WTC11 (cell line): Measurements from ENCODE around the gene PARVG. TPM values are rescaled to one million over a fixed set of nuclear protein-coding genes. Genes with fewer than 3 reads are reported as not detected.

Source experiments
- ATAC-seq: fragments of 200-7000 bp; cut with Tn5 transposase; 2 replicates; pipeline ENCODE4 v1.10.0; 2021; ENCODE audit warnings: mild to moderate bottlenecking, moderate library complexity
- CTCF ChIA-PET: fragments of 300-600 bp; sonication (Branson Sonifier 250); formaldehyde crosslinking; loops from one replicate; lab custom pipeline; 2021; ENCODE audit warnings: antibody characterized with exemption; lab: Charles Lee
- POLR2A ChIA-PET: fragments of 350-600 bp; sonication (Branson Sonifier 250); formaldehyde crosslinking; loops from one replicate; lab custom pipeline; 2021; ENCODE audit warnings: antibody characterized with exemption; lab: Charles Lee
- DNase-seq: peaks from one replicate; pipeline ENCODE4 v3.0.0; 2021; ENCODE audit warnings: low spot score
- H3K27ac Mint-ChIP-seq: 2 replicates; pipeline ENCODE4 v1.8.0; 2021; ENCODE audit warnings: mixed read lengths
- H3K27me3 Mint-ChIP-seq: 2 replicates; pipeline ENCODE4 v1.8.0; 2021; ENCODE audit warnings: low read depth, mild to moderate bottlenecking, moderate library complexity, mixed read lengths
- H3K36me3 Mint-ChIP-seq: 2 replicates; pipeline ENCODE4 v1.8.0; 2021; ENCODE audit warnings: mixed read lengths
- H3K4me1 Mint-ChIP-seq: 2 replicates; pipeline ENCODE4 v1.8.0; 2022; ENCODE audit warnings: mixed read lengths
- H3K4me3 Mint-ChIP-seq: 2 replicates; pipeline ENCODE4 v1.8.0; 2021; ENCODE audit warnings: mild to moderate bottlenecking, moderate library complexity, mixed read lengths
- H3K9me3 Mint-ChIP-seq: 2 replicates; pipeline ENCODE4 v1.8.0; 2021; ENCODE audit warnings: mixed read lengths
- ELF4 ChIP-seq: sonication (generic); formaldehyde crosslinking; IDR thresholded peaks from 2 replicates; pipeline ENCODE4 v1.8.1; 2022; ENCODE audit warnings: low read depth, mild to moderate bottlenecking, moderate library complexity, missing genetic modification reagents
- GABPB1 ChIP-seq: sonication (generic); formaldehyde crosslinking; IDR thresholded peaks from 2 replicates; pipeline ENCODE4 v1.8.1; 2023; ENCODE audit warnings: mild to moderate bottlenecking, missing genetic modification reagents
- SMAD4 ChIP-seq: sonication (generic); formaldehyde crosslinking; IDR thresholded peaks from 2 replicates; pipeline ENCODE4 v1.8.0; 2022; ENCODE audit warnings: mild to moderate bottlenecking, missing genetic modification reagents
- STAT6 ChIP-seq: sonication (generic); formaldehyde crosslinking; conservative IDR thresholded peaks from 2 replicates; pipeline ENCODE4 v1.8.1; 2023; ENCODE audit warnings: mild to moderate bottlenecking, low read depth, missing genetic modification reagents, moderate library complexity
- ZMAT4 ChIP-seq: fragments of 250-450 bp; sonication (Bioruptor Pico); IDR thresholded peaks from 2 replicates; pipeline ENCODE4 v1.9.0; 2021; ENCODE audit warnings: mild to moderate bottlenecking
- ZNF396 ChIP-seq: fragments of 250-450 bp; sonication (Bioruptor Pico); IDR thresholded peaks from 2 replicates; pipeline ENCODE4 v1.8.0; 2021; ENCODE audit warnings: mild to moderate bottlenecking, moderate library complexity, borderline replicate concordance
- ZNF423 ChIP-seq: fragments of 250-450 bp; sonication (Bioruptor Pico); IDR thresholded peaks from 2 replicates; pipeline ENCODE4 v2.1.2; 2022; ENCODE audit warnings: mild to moderate bottlenecking, moderate library complexity
- total RNA-seq: library from RNA; stranded (reverse); gene quantifications from 3 replicates; pipeline ENCODE4 v1.2.3, GENCODE V29; 2021
- TF ChIP-seq, protein P1 (sequence below): sonication (generic); formaldehyde crosslinking; IDR thresholded peaks from 2 replicates; pipeline ENCODE4 v1.8.1; 2022; ENCODE audit warnings: mild to moderate bottlenecking, moderate library complexity, missing genetic modification reagents
- TF ChIP-seq, protein P2 (sequence below): sonication (generic); formaldehyde crosslinking; IDR thresholded peaks from 2 replicates; pipeline ENCODE4 v1.8.0; 2022; ENCODE audit warnings: mild to moderate bottlenecking, missing genetic modification reagents
- TF ChIP-seq, protein P3 (sequence below): sonication (generic); formaldehyde crosslinking; IDR thresholded peaks from 2 replicates; pipeline ENCODE4 v1.8.1; 2022; ENCODE audit warnings: missing genetic modification reagents, borderline replicate concordance
- TF ChIP-seq, protein P4 (sequence below): sonication (generic); formaldehyde crosslinking; IDR thresholded peaks from 2 replicates; pipeline ENCODE4 v1.8.1; 2022; ENCODE audit warnings: low read depth, missing genetic modification reagents, borderline replicate concordance
- TF ChIP-seq, protein P5 (sequence below): sonication (generic); formaldehyde crosslinking; IDR thresholded peaks from 2 replicates; pipeline ENCODE4 v1.8.0; 2023; ENCODE audit warnings: missing genetic modification reagents
- TF ChIP-seq, protein P6 (sequence below): sonication (generic); formaldehyde crosslinking; IDR thresholded peaks from 2 replicates; pipeline ENCODE4 v1.8.1; 2023; ENCODE audit warnings: mild to moderate bottlenecking, missing genetic modification reagents

The PARVG gene
- total RNA-seq, 1 experiment from 2014 or later: 0.94 TPM

GRCh38 chr22:44136112-44136511, 44.6 kb upstream of the PARVG start (continued):
- TF ChIP-seq, protein P1, sequence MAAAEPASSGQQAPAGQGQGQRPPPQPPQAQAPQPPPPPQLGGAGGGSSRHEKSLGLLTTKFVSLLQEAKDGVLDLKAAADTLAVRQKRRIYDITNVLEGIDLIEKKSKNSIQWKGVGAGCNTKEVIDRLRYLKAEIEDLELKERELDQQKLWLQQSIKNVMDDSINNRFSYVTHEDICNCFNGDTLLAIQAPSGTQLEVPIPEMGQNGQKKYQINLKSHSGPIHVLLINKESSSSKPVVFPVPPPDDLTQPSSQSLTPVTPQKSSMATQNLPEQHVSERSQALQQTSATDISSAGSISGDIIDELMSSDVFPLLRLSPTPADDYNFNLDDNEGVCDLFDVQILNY: no peak
- TF ChIP-seq, protein P2, sequence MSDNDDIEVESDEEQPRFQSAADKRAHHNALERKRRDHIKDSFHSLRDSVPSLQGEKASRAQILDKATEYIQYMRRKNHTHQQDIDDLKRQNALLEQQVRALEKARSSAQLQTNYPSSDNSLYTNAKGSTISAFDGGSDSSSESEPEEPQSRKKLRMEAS (CRISPR knock-in tag): no peak
- no peak for TF ChIP-seq GABPB1 (CRISPR knock-in tag)

DNA sequence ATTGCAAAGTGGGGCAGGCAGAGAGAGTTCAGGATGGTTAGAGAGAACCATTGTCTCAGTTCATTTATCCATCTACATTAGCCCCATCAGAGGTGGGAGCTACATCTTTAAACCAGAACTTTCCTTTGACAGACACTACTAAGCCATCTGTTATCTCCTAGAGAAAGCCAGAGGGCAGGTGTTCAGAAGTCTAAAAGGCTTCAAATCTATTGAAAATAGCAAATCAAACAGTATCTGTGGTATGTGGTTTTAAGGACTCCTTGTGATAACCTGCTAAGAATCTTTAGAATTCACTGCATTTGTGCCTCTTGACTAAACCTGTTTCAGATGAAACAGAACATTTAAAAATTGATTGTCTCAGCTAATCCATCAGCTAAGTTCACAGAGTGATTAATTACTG, 43.9 kb upstream of the PARVG start:
- DNase-seq: no peak
- peaks cover 35% of the 10 kb centered on the region for H3K9me3 Mint-ChIP-seq
- TF ChIP-seq, protein P3, sequence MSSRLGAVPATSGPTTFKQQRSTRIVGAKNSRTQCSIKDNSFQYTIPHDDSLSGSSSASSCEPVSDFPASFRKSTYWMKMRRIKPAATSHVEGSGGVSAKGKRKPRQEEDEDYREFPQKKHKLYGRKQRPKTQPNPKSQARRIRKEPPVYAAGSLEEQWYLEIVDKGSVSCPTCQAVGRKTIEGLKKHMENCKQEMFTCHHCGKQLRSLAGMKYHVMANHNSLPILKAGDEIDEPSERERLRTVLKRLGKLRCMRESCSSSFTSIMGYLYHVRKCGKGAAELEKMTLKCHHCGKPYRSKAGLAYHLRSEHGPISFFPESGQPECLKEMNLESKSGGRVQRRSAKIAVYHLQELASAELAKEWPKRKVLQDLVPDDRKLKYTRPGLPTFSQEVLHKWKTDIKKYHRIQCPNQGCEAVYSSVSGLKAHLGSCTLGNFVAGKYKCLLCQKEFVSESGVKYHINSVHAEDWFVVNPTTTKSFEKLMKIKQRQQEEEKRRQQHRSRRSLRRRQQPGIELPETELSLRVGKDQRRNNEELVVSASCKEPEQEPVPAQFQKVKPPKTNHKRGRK (CRISPR knock-in tag): no peak
- TF ChIP-seq, protein P4, sequence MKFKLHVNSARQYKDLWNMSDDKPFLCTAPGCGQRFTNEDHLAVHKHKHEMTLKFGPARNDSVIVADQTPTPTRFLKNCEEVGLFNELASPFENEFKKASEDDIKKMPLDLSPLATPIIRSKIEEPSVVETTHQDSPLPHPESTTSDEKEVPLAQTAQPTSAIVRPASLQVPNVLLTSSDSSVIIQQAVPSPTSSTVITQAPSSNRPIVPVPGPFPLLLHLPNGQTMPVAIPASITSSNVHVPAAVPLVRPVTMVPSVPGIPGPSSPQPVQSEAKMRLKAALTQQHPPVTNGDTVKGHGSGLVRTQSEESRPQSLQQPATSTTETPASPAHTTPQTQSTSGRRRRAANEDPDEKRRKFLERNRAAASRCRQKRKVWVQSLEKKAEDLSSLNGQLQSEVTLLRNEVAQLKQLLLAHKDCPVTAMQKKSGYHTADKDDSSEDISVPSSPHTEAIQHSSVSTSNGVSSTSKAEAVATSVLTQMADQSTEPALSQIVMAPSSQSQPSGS (CRISPR knock-in tag): no peak
- TF ChIP-seq ELF4 (CRISPR knock-in tag): no peak
- no peak for TF ChIP-seq STAT6 (CRISPR knock-in tag)
- TF ChIP-seq ZNF396 (CRISPR knock-in tag): no peak
- TF ChIP-seq, protein P5, sequence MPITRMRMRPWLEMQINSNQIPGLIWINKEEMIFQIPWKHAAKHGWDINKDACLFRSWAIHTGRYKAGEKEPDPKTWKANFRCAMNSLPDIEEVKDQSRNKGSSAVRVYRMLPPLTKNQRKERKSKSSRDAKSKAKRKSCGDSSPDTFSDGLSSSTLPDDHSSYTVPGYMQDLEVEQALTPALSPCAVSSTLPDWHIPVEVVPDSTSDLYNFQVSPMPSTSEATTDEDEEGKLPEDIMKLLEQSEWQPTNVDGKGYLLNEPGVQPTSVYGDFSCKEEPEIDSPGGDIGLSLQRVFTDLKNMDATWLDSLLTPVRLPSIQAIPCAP (CRISPR knock-in tag): no peak
- no peak for TF ChIP-seq ZMAT4 (CRISPR knock-in tag)
- no peak for TF ChIP-seq SMAD4 (CRISPR knock-in tag)
- TF ChIP-seq ZNF423 (CRISPR knock-in tag): no peak
- TF ChIP-seq, protein P6, sequence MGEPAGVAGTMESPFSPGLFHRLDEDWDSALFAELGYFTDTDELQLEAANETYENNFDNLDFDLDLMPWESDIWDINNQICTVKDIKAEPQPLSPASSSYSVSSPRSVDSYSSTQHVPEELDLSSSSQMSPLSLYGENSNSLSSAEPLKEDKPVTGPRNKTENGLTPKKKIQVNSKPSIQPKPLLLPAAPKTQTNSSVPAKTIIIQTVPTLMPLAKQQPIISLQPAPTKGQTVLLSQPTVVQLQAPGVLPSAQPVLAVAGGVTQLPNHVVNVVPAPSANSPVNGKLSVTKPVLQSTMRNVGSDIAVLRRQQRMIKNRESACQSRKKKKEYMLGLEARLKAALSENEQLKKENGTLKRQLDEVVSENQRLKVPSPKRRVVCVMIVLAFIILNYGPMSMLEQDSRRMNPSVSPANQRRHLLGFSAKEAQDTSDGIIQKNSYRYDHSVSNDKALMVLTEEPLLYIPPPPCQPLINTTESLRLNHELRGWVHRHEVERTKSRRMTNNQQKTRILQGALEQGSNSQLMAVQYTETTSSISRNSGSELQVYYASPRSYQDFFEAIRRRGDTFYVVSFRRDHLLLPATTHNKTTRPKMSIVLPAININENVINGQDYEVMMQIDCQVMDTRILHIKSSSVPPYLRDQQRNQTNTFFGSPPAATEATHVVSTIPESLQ (CRISPR knock-in tag): no peak
- H3K27ac Mint-ChIP-seq: no peak overlapping the region
- POLR2A ChIA-PET: interaction anchor here (0.6 kb wide), 1 partner anchor 23 kb away, joined by 3 read pairs; no protein-coding TSS in a partner anchor
- H3K27me3 Mint-ChIP-seq: peaks cover 17% of the 10 kb centered on the region
- H3K4me1 Mint-ChIP-seq: peaks cover 8% of the 10 kb centered on the region
- no peak overlapping the region for H3K4me3 Mint-ChIP-seq
- CTCF ChIA-PET: interaction anchor here (0.8 to 1.0 kb wide), 2 partner anchors 51 to 533 kb away, joined by 3 read pairs; no protein-coding TSS in a partner anchor
- no peak for ATAC-seq
- peaks cover 38% of the 10 kb centered on the region for H3K36me3 Mint-ChIP-seq
